Measurements from ENCODE around the gene RGCC.
A peak's percentile ranks its signal among the peaks of the same experiment; 100 is the strongest.
"Not testable (repeated sequence)": the region's sequence is repeated elsewhere in the genome, so short reads cannot be mapped to it uniquely, and the experiment has no call there.

The RGCC gene

GRCh38 chr13:41456768-41457588 is at the start of gene RGCC:
Gene RGCC (plus strand): TSS chr13:41457550. CDS start chr13:41457708, 158 bp downstream.
- DNase-seq: peak; percentile 87

GRCh38 chr13:41408121-41408520 is 49.2 kb upstream of the RGCC start:
- no peak for DNase-seq

- no peak for DNase-seq
Measured at GRCh38 chr13:41408746-41409145, 48.6 kb upstream of the RGCC start.

GRCh38 chr13:41409611-41410010 is 47.7 kb upstream of the RGCC start:
- DNase-seq: no peak

- DNase-seq: no peak
Measured at GRCh38 chr13:41411060-41411459, 46.3 kb upstream of the RGCC start.

- DNase-seq: peak; percentile 59
Measured at GRCh38 chr13:41411522-41411921, 45.8 kb upstream of the RGCC start.

- DNase-seq: no peak
Measured at GRCh38 chr13:41413872-41414271, 43.5 kb upstream of the RGCC start.

- no peak for DNase-seq
Measured at GRCh38 chr13:41416276-41416675, 41.1 kb upstream of the RGCC start.

GRCh38 chr13:41418027-41418426 is 39.3 kb upstream of the RGCC start:
- no peak for DNase-seq

- no peak for DNase-seq
Measured at GRCh38 chr13:41418731-41419130, 38.6 kb upstream of the RGCC start.

GRCh38 chr13:41419206-41419605 is 38.1 kb upstream of the RGCC start:
- no peak for DNase-seq

GRCh38 chr13:41420146-41420545 is 37.2 kb upstream of the RGCC start:
- no peak for DNase-seq

- DNase-seq: not testable (repeated sequence)
Measured at GRCh38 chr13:41421330-41421729, 36.0 kb upstream of the RGCC start.

GRCh38 chr13:41421983-41422382 is 35.4 kb upstream of the RGCC start:
- DNase-seq: not testable (repeated sequence)

- not testable (repeated sequence) for DNase-seq
Measured at GRCh38 chr13:41423259-41423658, 34.1 kb upstream of the RGCC start.

- DNase-seq: not testable (repeated sequence)
Measured at GRCh38 chr13:41424675-41425074, 32.7 kb upstream of the RGCC start.

GRCh38 chr13:41426047-41426446 is 31.3 kb upstream of the RGCC start:
- no peak for DNase-seq

GRCh38 chr13:41427666-41428065 is 29.7 kb upstream of the RGCC start:
- DNase-seq: no peak

GRCh38 chr13:41428155-41428554 is 29.2 kb upstream of the RGCC start:
- DNase-seq: no peak

- DNase-seq: not testable (repeated sequence)
Measured at GRCh38 chr13:41434030-41434429, 23.3 kb upstream of the RGCC start.

- no peak for DNase-seq
Measured at GRCh38 chr13:41434831-41435520, 22.4 kb upstream of the RGCC start.

GRCh38 chr13:41443969-41444368 is 13.4 kb upstream of the RGCC start:
- no peak for DNase-seq

GRCh38 chr13:41452462-41452861 is 4.9 kb upstream of the RGCC start:
- no peak for DNase-seq

GRCh38 chr13:41453620-41454019 is 3.7 kb upstream of the RGCC start:
- DNase-seq: no peak

Data from right forelimb (tissue), 1 donor.